Right cardiac atrium (tissue), 5 donors: ENCODE results near the gene C1QL1. TPM values are rescaled to one million over a fixed set of nuclear protein-coding genes. Genes with fewer than 3 reads are reported as not detected.

ENCODE experiments used
- ATAC-seq, 2 donors: fragments of 200-7000 bp; cut with Tn5 transposase; one replicate each; pipeline versions ENCODE4 v1.8.0 to v1.9.1; 2020; ENCODE audit warnings: moderate library complexity in 2 of 2, mild to moderate bottlenecking in 1 of 2
- DNase-seq, 3 donors: peaks; one replicate each; pipeline ENCODE4 v3.0.0-alpha.2; 2020
- H3K27ac ChIP-seq: one replicate; pipeline ENCODE4 v1.5.1; 2013; ENCODE audit warnings: mild to moderate bottlenecking, low read length, control low read depth, moderate library complexity
- H3K27me3 ChIP-seq: one replicate; pipeline ENCODE4 v1.6.1; 2013; ENCODE audit not compliant: control insufficient read depth, insufficient read depth
- H3K4me1 ChIP-seq: one replicate; pipeline ENCODE4 v1.6.1; 2013; ENCODE audit warnings: low read length; ENCODE audit not compliant: control insufficient read depth, insufficient read depth
- H3K4me3 ChIP-seq: one replicate; pipeline ENCODE4 v1.5.1; 2013; ENCODE audit warnings: low read length, control low read depth
- H3K9me3 ChIP-seq: one replicate; pipeline ENCODE4 v1.6.1; 2013; ENCODE audit warnings: low read length; ENCODE audit not compliant: control insufficient read depth
- WGBS: extraction: QIAGEN DNeasy Blood & Tissue Kit; methylation state at CpG from one replicate; pipeline ENCODE4 v1.1.7; 2013; 5-methylcytosine and 5-hydroxymethylcytosine counted together
- intact Hi-C, 4 donors: fragments of 100-400 bp; cut with DNase I; formaldehyde crosslinking; loops; one replicate each; pipeline versions ENCODE4 v1.11.0 to v1.14.0; 2022 to 2023
- polyA plus RNA-seq: library from polyadenylated mRNA; stranded (reverse); fragments of 200-250 nt; gene quantifications from one replicate; pipeline ENCODE4 v1.2.3, GENCODE V29; 2013
- total RNA-seq, 4 donors: library from RNA; stranded (reverse); fragmentation: NEBNext Ultra II Directional; extraction: Animal tissue kit (Norgen Biotek cat#: 25700); gene quantifications; one replicate each; pipeline ENCODE4 v1.2.1, GENCODE V29; 2021
- donor health status: healthy with polysubstance abuse.
- donor health status: DM: no; HTN: yes; CAD: no.
- donor health status: DM: no; HTN: no; CAD: no.
- donor health status: DM: no; HTN: yes; CAD: no; lungs with severe emphysema.
- donor health status: DM: yes; HTN: yes; CAD: no.

Gene C1QL1
- total and polyA plus RNA-seq, 5 donors: 0.81 to 2.0 (median 1.6) TPM

DNA sequence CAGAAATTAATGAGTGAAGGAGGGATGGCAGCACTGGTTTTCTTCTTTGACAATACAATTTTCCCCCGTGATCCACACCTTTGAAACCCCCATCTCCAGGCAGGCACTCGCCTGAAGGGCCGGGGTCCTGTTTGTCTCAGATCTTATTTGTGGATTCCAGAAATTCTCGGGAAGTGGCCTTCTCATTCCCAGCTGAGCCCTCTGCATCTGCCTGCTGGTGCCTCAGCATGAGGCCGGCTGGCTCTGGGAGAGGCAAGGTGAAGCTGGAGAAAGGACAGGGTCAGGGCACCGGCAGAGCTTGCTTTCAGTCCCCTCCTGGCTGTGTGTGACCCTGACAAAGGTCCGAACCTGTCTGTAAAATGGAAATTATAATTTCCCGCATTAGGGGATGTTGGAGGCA, 35.8 kb upstream of the C1QL1 start:
- Histone ChIP-seq H3K4me3 (no peak overlapping the region), H3K27me3 (no peaks in the 10 kb centered on the region), H3K9me3 (no peaks in the 10 kb centered on the region), H3K4me1 (no peaks in the 10 kb centered on the region), H3K27ac (no peak overlapping the region)
- DNase-seq: no peak
- no peak for ATAC-seq
- intact Hi-C loops: no loop called here
- WGBS: 54% methylated on average over 8 of the region's 8 CpGs

DNA sequence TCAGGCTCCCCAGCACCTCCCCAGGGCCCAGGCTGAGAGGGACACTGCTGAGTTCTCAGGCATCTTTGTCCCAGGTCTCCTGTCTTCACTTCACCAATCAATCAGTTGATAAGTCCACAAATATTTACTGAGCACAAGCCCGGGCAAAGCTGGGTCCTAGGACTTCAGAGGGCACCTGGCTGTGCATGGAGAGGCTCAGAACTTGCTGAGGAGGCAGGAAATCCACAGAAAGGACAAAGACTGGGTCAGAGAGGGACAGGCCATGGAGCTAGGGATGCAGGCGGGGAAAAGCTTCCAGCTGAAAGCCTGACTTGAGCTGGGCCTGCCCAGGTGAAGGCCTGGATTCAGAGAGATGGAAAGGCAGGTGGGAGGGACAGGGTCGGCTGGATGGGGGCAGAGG, 33.2 kb upstream of the C1QL1 start:
- H3K27me3 ChIP-seq: no peaks in the 10 kb centered on the region
- 63% methylated on average over 3 of the region's 3 CpGs for WGBS

DNA sequence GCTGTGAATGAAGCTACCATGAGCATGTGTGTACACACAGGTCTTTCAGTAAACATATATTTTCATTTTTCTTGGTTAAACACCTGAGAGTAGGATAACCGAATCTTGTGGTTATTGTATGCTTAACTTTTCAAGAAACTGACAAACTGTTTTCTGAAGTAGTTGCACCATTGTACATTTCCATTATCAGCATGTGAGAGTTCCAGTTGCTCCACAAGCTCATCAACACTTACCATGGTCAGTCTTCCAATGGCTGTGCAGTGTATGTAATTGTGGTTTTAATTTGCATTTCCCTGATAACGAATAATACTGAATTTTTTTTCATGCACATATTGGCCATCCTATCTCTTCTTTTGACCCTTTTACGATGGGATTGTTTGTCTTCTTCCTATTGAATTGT, 31.3 kb upstream of the C1QL1 start:
- Histone ChIP-seq H3K4me3 (no peak overlapping the region), H3K27me3 (no peaks in the 10 kb centered on the region), H3K9me3 (no peaks in the 10 kb centered on the region), H3K4me1 (no peaks in the 10 kb centered on the region), H3K27ac (no peak overlapping the region)
- 94% methylated on average over 3 of the region's 3 CpGs for WGBS
- no peak for ATAC-seq
- intact Hi-C loops: no loop called here
- DNase-seq: no peak

More for the DNA sequence above, 33.2 kb upstream of the C1QL1 start:
- intact Hi-C loops: no loop called here
- H3K4me1 ChIP-seq: no peaks in the 10 kb centered on the region
- no peak for ATAC-seq
- no peak for DNase-seq
- no peak overlapping the region for H3K27ac ChIP-seq
- H3K4me3 ChIP-seq: no peak overlapping the region
- H3K9me3 ChIP-seq: no peaks in the 10 kb centered on the region

DNA sequence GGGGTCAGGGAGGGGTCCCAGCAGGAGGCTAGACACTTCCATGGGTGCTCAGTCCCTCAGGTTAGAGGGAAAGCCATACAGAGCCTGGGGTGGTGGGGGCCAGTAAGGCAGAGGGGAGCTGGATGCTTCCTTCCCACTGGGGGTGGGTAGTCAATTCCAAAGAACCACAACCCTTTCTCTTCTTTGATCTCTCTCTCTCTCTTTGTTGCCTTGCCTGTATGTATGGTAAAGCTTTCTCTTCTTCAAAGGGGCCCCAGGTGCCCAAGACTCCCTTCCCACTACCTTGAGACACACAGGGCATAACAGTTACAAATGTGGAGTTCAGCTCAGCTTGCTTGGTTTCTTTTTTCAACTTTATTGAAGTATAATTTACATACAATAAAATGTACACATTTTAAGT, 30.5 kb upstream of the C1QL1 start:
- no peak for ATAC-seq

DNA sequence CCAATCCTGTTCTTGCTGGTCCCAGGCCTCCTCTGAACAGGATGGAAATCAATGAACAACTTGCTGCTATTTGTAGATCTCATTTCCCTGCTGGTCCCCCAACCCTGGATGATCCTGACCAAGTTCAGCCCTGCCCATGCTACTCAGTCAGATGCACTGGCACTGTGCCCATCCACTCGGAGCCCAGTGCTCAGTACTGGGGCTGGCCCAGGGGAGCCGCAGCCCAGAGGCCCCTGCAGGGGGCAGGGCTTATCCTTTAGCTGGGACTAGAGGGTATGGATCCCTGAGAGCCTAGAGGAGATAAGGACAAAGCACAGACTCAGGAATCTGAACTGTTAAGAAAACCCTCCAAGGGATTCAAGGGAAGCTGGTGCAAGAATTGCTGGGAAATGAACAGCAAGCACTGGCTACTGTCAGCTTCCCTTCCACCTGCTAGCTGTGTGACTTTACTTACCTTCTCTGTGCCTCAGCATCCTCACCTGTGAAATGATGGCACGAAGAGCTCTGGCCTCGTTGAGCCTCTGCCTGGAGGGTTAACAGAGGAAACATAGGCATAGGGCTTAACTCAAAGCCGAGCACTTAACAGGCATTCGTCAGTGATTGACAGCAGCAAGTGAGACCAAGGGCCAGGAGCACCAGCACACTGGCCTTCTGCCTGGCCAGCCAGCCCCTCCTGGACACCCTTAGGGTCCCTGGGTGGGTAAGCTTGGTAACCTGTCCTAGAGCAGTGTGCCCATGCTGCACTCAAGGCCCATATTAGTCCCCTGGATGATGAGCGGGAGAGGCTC, 29.8 kb upstream of the C1QL1 start:
- Histone ChIP-seq H3K9me3 (no peaks in the 10 kb centered on the region), H3K4me3 (no peak overlapping the region), H3K4me1 (no peaks in the 10 kb centered on the region), H3K27ac (no peak overlapping the region), H3K27me3 (no peaks in the 10 kb centered on the region)
- 41% methylated on average over 7 of the region's 7 CpGs for WGBS
- ATAC-seq: peak; percentile 53 to 62
- intact Hi-C loops: no loop called here
- DNase-seq: peak in 2 of 3 donors; percentile 73 to 76

More for the DNA sequence above, 30.5 kb upstream of the C1QL1 start:
- H3K4me3 ChIP-seq: no peak overlapping the region
- no peaks in the 10 kb centered on the region for H3K9me3 ChIP-seq
- intact Hi-C loops: no loop called here
- no peaks in the 10 kb centered on the region for H3K4me1 ChIP-seq
- H3K27ac ChIP-seq: no peak overlapping the region
- no peak for DNase-seq
- no peaks in the 10 kb centered on the region for H3K27me3 ChIP-seq

DNA sequence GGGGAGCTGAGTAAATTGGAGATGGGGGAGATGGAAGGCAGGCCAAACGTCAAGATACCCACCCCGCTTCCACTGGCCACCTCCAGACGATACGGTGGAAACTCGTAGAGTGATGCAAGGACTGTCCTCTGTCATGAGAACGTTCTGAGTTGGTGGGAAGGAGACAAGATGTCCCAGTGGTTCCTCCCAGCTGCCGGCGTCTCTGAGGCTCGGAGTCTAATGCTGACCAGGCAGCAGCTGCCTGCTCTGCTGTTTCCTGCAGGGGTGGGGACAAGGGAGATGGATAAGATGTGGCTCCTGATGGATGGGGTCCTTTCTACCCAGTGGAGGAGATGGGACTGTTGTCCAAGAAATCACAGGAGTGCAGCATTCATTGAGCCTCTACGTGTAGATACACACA, 28.2 kb upstream of the C1QL1 start:
- ATAC-seq (no peak), DNase-seq (no peak)
- H3K4me3 ChIP-seq: no peak overlapping the region
- H3K9me3 ChIP-seq: no peaks in the 10 kb centered on the region
- intact Hi-C loops: no loop called here
- H3K27ac ChIP-seq: no peak overlapping the region
- 47% methylated on average over 10 of the region's 10 CpGs for WGBS
- no peaks in the 10 kb centered on the region for H3K27me3 ChIP-seq
- no peaks in the 10 kb centered on the region for H3K4me1 ChIP-seq

DNA sequence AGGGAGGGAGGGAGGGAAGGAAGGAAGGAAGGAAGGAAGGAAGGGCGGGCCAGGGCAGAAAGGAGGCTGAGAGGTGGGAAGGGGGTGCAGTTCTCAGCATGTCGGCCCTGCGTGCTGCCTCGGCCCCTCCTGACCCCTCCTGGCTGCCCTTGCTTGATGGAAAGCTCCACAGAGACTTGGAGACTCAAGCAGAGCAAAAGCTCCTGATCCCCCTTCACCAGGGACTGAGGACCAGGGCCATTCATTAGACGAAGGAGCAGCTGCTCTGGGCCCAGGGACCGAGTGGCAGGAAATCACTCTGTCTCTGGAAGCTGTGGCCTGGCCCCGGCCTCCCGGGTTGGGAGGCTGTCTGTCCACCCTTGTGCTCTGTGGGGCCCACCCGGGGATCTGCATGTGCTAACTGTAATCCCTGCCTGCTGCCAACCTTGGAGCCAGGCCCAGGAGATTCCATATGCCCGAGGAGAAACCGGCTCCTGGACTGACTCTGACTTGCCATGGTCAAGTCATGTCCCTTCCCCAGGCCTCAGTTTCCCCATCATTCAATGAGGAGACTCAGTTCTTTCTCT, 27.4 kb upstream of the C1QL1 start:
- intact Hi-C loops: no loop called here

DNA sequence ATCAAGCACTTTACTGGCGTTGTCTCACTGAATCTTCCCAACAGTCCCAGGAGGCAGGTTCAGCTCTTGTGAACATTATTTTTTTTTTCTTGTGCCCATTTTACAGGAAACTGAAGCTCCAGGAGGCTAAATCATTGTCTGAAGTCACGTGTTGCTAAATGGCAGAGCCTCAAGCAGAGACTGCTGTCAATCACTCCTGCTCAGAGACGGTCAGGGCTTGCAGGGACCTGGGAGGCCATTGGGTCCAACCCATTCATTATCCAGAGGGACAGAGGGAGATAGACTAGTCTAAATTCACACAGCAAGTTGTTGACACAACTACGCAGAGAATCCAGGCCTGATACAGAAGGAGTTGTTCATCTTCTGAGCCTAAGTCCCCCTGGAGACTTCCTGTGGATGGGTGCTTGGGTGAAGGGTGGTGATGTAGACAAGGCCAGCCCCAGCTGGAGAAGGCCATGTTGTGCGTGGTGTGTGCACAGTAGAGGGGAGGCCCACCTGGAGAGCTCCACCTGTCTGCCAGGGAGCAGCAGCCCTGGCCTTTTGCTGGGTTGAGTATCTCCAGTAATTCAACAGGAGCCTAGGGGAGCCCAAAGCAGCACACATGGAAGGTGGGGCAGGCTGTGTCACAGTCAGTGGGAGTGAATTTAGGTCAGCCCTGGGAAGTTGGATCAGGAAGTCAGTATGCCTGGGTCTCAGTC, 24.3 kb upstream of the C1QL1 start:
- intact Hi-C loops: no loop called here
- no peaks in the 10 kb centered on the region for H3K9me3 ChIP-seq
- H3K4me3 ChIP-seq: no peak overlapping the region
- no peaks in the 10 kb centered on the region for H3K27me3 ChIP-seq
- ATAC-seq (no peak), DNase-seq (no peak)
- H3K27ac ChIP-seq: no peak overlapping the region
- H3K4me1 ChIP-seq: no peaks in the 10 kb centered on the region
- 87% methylated on average over 5 of the region's 5 CpGs for WGBS

More for the DNA sequence above, 27.4 kb upstream of the C1QL1 start:
- WGBS: 36% methylated on average over 11 of the region's 11 CpGs
- Histone ChIP-seq H3K4me3 (no peak overlapping the region), H3K4me1 (no peaks in the 10 kb centered on the region), H3K9me3 (no peaks in the 10 kb centered on the region), H3K27me3 (no peaks in the 10 kb centered on the region), H3K27ac (no peak overlapping the region)
- DNase-seq (peak in 1 of 3 donors; percentile 71), ATAC-seq (no peak)

DNA sequence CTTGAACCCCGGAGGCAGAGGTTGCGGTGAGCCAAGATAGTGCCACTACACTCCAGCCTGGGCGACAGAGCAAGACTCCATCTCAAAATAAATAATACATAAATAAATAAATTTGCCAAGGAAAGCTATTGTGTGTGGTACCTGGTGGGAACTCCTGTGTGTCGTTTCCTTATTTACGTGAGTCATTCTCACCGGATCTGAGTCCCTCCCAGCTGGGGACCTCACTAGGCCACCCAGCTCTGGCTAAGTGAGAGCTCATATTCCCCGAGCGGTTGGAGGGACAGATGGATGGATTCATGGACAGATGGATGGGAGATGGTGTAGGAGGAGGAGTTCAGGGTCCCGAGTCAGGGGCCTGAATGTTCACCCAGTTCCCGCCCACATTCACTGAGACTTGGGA, 22.9 kb upstream of the C1QL1 start:
- 78% methylated on average over 10 of the region's 10 CpGs for WGBS
- H3K4me3 ChIP-seq: no peak overlapping the region
- H3K9me3 ChIP-seq: no peaks in the 10 kb centered on the region
- no peak for ATAC-seq
- no peak for DNase-seq
- intact Hi-C loops: no loop called here
- no peaks in the 10 kb centered on the region for H3K27me3 ChIP-seq
- H3K27ac ChIP-seq: no peak overlapping the region
- H3K4me1 ChIP-seq: no peaks in the 10 kb centered on the region

DNA sequence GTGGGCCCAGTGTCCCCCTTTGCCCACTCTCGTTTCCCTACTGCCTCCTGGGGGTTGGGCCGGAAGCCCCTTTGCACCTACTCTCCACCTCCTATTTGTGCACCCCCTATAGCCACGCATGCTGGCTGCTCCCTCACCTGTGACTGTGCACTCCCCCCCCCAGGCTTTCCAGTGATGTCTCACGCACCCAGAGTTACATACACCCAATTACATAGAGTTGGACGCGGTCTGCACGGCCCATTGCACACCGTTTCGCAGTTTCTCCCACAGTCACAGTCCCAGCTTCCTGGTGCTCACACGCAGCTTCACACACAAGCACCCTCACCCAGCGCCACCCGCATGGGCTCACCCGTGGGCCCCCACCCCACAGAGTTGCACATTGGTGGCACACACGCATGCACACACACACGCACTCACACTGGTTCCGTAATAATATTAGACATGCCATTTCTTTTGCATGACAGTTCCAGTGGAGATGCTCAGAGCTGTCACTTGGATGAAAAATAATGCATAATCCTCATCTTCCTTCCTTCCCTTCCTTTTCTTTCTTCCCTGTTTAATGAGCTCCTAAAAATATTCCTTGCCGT, 21.5 kb upstream of the C1QL1 start:
- DNase-seq (peak in 1 of 3 donors; percentile 27), ATAC-seq (no peak)
- intact Hi-C loops: no loop called here
- Histone ChIP-seq H3K4me1 (no peaks in the 10 kb centered on the region), H3K27ac (no peak overlapping the region), H3K27me3 (no peaks in the 10 kb centered on the region), H3K4me3 (no peak overlapping the region), H3K9me3 (no peaks in the 10 kb centered on the region)
- 90% methylated on average over 17 of the region's 17 CpGs for WGBS
